Breast epithelium (tissue), 3 donors: ENCODE measurements around the gene NT5DC4.

Experiments used
- CTCF ChIP-seq, 3 donors: fragments of 450-650 bp; IDR thresholded peaks; one replicate each; pipeline ENCODE4 v1.5.1; 2016 to 2017; ENCODE audit warnings: antibody characterized with exemption in 3 of 3, mild to moderate bottlenecking in 3 of 3, moderate library complexity in 3 of 3
- POLR2AphosphoS5 ChIP-seq, 3 donors: sonication (generic); formaldehyde crosslinking; IDR thresholded peaks; one replicate each; pipeline ENCODE4 v1.6.1; 2017; ENCODE audit warnings: antibody characterized with exemption in 3 of 3

- TF ChIP-seq POLR2AphosphoS5 (IDR thresholded peaks at IDR 0.05) (no peak), CTCF (IDR thresholded peaks at IDR 0.05) (no peak)
These were observed 16.9 kb downstream of the NT5DC4 start for GRCh38 chr2:112737542-112738232.
